GM18868 (cell line): ENCODE measurements around the gene DNAH8.

Experiments
- ATAC-seq: cut with Tn5 transposase; IDR thresholded peaks from one replicate; pipeline ENCODE4 v1.9.1; 2021; ENCODE audit warnings: mild to moderate bottlenecking, moderate library complexity; ENCODE audit not compliant: unreplicated experiment

Gene DNAH8

GRCh38 chr6:38749473-38749872 lies 34.4 kb downstream of the DNAH8 start:
- no peak for ATAC-seq

GRCh38 chr6:38750968-38751615 lies 36.0 kb downstream of the DNAH8 start:
- ATAC-seq, result no peak

- no peak for ATAC-seq
These were observed 38.6 kb downstream of the DNAH8 start for GRCh38 chr6:38753707-38754106.

GRCh38 chr6:38755207-38755606 lies 40.1 kb downstream of the DNAH8 start:
- no peak for ATAC-seq

GRCh38 chr6:38755874-38756273 lies 40.8 kb downstream of the DNAH8 start:
- no peak for ATAC-seq

GRCh38 chr6:38760097-38760496 lies 45.0 kb downstream of the DNAH8 start:
- ATAC-seq, result no peak

- ATAC-seq, result no peak
These were observed 47.7 kb downstream of the DNAH8 start for GRCh38 chr6:38762848-38763247.

- ATAC-seq, result no peak
These were observed 52.4 kb downstream of the DNAH8 start for GRCh38 chr6:38767560-38767959.

- ATAC-seq, result no peak
These were observed 58.2 kb downstream of the DNAH8 start for GRCh38 chr6:38773338-38773737.

- ATAC-seq, result peak; percentile 48
These were observed 60.0 kb downstream of the DNAH8 start for GRCh38 chr6:38774929-38775707.

- ATAC-seq, result peak; percentile 82
These were observed 60.8 kb downstream of the DNAH8 start for GRCh38 chr6:38775870-38776269.

- ATAC-seq, result no peak
These were observed 61.4 kb downstream of the DNAH8 start for GRCh38 chr6:38776515-38776914.

GRCh38 chr6:38779310-38780062 lies 64.4 kb downstream of the DNAH8 start:
- no peak for ATAC-seq

- no peak for ATAC-seq
These were observed 67.5 kb downstream of the DNAH8 start for GRCh38 chr6:38782616-38783015.

- ATAC-seq, result no peak
These were observed 68.5 kb downstream of the DNAH8 start for GRCh38 chr6:38783443-38784228.

GRCh38 chr6:38784506-38785235 lies 69.6 kb downstream of the DNAH8 start:
- no peak for ATAC-seq

- ATAC-seq, result no peak
These were observed 71.4 kb downstream of the DNAH8 start for GRCh38 chr6:38786486-38786885.

- ATAC-seq, result no peak
These were observed 74.1 kb downstream of the DNAH8 start for GRCh38 chr6:38789256-38789655.

GRCh38 chr6:38792356-38792755 lies 77.2 kb downstream of the DNAH8 start:
- no peak for ATAC-seq

- no peak for ATAC-seq
These were observed 79.6 kb downstream of the DNAH8 start for GRCh38 chr6:38794682-38795081.
